HG03025 (cell line): ENCODE data around the gene PGBD1.

Experiments used
- ATAC-seq: cut with Tn5 transposase; IDR thresholded peaks from one replicate; pipeline ENCODE4 v1.9.1; 2021; ENCODE audit warnings: mild to moderate bottlenecking, moderate library complexity; ENCODE audit not compliant: unreplicated experiment, low FRiP score

Gene PGBD1

DNA sequence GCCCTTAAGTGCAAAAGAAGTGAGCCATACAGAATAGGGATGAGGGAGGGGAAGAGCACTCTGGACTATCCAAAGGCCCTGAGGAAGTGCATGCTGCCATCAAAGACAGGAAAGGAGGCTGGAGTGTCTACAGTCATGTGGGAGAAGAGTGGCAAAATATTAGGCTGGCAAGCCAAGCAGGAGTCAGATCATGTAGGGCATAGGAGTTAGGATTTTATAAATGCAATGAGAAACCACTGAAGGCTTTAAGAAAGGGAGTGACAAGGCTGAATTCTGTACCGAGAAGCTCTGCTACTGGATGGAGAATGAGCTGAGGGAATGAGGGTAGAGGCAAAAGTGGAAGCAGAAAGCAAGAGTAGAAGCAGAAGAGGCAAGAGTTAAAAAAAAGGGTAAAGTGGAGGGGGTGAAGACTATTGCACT is 52.2 kb downstream of the PGBD1 start:
- ATAC-seq = no peak

DNA sequence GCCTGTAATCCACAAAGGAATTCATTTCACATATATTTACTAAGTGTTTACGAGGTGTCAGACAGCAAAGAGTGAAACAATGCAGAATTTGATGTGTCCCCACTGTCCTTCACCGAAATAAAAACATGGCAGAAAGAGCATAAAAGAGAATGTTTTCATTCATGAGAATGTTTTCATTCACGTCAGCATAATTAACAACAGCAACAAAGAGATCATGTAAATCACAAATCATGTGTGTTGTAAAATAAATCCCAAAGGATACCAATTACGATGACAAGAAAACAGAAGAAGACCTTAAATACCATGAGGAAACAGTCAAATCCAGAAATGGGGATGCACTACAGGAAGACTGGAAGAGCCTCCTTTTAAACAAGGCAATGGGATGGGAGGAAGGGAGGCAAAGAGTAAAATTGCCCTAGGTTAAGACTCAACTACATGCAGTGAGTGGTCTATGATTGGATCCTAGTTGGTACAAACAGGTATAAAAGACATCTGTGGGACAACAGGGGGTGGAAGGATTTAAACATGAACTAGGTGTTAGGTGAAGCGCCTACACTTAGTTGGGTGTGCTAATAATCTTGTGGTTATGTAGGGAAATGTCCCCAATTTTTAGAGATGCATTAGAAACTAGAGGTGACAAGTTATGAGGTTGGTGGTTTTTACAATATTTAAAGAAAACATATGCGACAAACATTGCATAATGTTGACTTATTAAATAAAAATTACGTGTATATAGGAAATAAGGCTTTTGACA is 53.1 kb downstream of the PGBD1 start:
- no peak for ATAC-seq

DNA sequence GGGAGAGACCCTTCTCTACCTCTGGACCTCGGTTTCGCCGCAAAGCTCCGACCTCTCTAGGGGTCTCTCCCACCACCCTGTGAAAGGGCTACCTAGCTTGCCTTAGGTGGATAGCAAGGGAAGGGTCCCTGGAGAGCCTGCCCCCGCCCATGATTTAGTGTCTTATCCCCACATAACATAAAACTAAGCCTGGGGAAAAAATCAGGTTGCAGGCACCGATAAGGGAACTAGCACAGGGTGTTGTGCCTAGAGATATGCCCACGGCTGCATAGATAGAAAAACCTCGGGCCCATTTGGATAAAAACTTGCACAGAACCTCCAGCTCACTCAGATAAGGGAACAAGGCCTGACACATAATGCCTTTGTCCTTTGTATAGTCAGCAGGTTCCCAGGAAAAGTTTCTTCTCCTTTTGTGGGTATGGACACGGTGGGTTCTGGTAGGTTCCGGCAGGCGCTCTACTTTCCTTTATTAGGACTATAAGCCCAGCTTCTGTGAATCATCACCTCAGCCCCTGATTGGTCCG is 53.7 kb downstream of the PGBD1 start:
- ATAC-seq = no peak

DNA sequence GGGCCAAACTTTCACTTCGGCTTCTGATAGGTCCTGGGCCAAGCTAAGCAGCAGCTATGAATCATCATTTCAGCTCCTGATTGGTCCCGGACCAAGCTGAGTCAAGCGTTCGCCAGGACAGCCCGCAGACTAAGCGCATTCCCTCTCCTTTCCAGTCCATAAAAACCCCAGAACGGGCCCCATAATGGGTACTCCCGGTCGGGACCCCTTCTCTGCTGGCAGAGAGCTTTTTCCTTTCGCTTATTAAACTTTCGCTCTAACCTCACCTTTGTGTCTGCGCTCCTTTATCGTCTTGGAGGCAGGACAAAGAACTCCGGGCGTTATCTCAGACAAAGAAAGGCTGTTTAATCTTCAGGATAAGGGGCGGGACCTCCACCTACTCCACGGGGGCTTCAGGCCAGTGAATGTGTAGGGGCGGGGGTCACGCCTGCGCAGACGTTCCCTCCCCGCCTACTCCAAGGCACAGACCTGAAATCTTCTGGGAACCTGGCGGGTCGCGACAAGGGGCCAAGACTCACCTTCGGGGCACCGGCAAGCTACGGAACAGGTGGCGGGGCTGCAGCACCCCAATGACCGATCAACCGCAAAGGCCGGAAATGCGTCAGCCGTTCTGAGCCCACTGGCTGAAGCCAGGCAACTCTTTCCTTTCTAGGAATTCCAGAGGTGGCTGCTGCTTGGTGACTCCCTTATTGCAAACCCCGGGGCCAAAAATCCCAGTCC is 54.4 kb downstream of the PGBD1 start, which contains the start of gene ZSCAN31:
TSS of gene ZSCAN31 (minus strand) at position 585 of the 720 bp plus-strand sequence. CDS start 6,465 bp downstream, outside the sequence.
- ATAC-seq = peak; percentile 95

DNA sequence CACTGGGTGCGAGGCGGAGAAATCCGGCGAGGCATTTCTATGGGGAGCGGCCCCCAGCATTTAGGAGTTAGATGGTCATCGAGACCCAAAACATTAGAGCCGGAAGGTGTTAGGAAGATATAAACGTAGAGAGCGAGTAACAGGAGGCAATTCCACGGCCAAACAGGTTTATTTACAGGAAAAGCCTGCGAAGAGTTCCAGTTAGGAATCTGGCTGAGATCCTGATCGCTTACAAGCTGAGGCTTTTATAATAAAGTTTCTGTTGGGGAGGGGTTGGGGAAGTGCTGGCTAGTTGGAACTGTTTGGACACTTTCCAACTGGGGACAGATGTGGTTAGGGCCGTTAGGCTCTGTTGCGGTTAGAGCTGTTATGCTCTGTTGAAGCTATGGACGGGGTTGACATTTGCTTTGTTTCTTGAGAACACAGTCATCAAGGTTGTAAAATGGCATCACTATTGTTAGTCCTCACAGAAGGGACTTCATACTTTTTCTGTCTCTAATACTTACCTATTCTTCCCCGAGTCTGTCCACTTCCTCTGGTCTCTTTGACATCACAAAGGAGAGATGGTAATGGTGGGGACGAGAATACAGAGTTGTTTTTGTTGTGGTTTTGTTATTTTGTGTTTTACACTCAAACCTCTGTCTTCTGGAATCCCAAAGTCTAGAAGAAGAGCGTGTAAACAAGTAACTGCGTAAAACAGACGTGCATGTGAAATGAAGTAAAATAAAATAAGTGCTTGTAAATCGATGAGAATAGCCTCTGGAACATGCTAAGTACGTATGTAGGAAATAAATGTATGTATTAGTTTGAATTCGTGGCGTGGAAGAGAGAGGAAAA is 55.1 kb downstream of the PGBD1 start:
- ATAC-seq = peak; percentile 13

DNA sequence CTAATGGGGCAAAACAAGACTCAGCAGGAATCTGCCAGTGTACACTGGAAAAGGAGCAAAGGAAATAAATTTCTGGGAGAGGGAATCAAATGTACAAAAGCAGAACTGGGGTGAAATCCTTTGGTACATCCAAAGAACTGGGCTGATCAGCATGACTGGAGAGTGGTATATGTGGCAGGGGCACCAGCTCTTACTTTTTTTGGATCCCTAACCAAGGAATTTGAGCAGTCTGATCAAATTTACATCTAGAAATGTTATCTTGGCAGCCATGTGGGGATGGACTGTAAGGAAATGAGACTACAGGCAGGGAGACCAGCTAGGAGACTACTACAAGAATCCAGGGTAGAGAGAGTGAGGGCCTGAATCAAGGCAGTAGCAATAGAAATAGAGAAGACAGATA is 55.7 kb downstream of the PGBD1 start:
- ATAC-seq = no peak

DNA sequence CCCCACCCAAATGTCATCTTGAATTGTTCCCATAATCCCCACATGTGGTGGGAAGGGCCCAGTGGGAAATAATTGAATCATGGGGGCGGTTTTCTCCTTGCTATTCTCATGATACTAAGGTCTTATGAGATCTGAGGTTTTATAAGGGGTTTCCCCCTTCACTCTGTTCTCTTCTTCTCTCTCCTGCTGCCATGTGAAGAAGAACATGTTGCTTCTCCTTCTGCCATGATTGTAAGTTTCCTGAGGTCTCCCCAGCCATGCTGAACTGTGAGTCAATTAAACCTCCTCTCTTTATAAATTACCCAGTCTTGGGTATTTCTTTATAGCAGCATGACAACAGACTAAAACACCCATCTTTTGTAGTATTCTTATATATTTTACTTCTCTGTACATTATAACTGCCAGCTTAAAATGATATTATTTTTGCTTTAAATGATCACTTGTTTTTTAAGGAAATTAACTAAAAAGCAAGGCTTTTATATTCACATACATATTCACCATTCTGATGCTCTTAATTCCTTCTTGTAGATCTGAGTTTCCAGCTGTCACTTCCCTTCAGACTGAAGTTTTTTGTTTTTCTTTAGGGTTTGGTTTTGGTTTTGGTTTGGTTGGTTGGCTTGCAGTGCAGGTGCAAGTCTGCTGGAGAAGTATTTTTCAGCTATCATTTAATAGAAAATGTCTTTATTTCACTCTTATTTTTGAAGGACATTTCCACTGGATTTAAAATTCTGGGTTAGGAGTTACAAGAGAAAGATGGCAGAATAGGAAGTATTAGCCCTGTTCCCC is 59.1 kb downstream of the PGBD1 start:
- no peak for ATAC-seq

DNA sequence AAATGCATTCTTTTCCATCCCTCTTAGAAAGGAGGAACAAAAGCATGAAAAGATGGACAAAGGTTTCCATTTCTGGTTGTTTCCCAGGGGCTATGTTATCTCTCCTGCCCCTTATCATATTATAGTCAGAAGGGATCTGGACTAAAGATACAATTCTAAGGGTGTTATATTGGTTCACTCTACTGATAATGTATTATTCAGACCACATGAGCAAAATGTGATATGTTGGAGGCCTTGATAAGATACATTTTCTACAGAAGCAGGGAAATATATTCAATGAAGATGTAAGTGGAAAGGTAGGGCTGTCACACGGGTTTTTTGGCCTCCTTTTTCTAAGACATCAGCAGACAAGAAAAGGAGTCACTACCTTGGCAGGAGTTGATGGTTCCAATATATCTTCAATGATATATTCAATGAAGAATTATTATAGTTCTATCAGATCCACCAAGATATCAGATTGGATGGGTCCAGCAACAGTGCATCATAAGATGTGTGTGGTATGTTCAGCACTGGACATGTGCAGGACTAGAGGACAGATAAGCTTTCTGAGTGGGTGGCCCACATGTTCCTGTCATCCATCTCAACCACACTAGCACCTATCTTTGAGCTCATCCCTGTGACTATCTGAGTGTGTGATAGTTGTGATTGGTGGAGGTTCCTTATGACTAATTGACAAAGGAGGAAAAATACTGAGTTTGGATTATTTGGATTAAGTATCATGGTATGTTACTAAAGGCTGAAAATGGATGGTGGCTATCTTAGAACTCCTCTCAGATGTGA is 62.7 kb downstream of the PGBD1 start:
- no peak for ATAC-seq

DNA sequence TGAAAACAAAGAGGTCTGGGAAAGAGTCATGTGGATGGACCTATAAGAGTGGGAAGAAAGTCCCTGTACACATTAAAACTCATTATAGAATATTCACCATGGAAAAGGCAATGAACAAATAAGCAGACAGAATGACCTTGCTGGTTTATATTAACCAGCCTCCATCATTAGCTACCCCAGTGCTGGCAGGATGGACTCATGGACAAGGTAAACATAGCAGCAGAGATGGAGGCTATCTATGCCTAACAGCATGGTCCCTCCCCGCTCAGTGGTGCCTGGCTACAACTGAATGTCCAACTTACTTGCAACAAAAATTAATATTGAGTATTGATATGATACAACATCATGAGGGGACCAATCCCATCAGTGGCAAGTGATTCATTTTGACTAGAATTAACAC is 63.8 kb downstream of the PGBD1 start:
- ATAC-seq = no peak

DNA sequence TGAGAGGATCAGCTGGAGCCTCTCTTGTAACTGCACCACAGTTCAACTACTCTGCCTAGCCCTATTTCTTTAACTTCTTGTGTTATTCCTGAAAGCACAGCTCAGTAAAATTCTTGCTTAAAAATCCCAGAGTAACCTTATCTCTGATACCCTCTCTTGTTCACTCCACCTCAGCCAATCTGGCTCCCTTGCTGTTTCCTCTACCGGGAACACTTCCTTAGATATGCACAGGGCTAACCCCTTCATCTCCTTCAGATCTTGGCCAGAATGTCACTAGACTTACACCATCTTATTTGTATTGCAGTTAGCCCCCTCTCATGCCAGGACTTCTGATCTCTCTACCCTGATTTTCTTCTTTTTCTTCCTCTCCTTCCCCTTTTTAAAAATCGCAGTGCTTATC is 65.7 kb downstream of the PGBD1 start:
- no peak for ATAC-seq

DNA sequence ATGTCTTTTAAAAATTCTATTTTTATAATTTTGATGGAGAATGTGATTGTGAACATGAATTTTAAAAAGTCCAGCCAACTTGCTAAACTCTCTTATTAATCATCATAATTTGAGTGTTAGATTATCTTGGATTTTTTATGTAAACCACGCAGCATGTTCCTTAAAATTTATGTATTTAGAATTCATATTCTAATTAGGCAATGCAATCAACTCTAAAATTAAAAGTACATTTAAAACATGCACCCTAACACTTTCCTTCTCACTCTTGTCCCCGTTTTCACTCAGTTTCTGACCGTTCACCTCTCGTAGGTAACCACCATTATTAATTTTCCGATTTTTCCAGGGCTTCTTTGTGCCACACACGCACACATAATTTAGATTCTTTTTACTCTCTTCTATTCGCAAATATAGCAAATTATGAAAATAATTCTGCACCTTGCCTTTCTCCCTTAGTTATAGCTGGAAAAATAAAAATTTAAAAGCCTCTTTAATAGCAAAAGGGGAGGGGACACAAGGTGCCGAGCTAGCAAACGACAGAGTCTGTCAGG is 68.0 kb downstream of the PGBD1 start:
- ATAC-seq = no peak

DNA sequence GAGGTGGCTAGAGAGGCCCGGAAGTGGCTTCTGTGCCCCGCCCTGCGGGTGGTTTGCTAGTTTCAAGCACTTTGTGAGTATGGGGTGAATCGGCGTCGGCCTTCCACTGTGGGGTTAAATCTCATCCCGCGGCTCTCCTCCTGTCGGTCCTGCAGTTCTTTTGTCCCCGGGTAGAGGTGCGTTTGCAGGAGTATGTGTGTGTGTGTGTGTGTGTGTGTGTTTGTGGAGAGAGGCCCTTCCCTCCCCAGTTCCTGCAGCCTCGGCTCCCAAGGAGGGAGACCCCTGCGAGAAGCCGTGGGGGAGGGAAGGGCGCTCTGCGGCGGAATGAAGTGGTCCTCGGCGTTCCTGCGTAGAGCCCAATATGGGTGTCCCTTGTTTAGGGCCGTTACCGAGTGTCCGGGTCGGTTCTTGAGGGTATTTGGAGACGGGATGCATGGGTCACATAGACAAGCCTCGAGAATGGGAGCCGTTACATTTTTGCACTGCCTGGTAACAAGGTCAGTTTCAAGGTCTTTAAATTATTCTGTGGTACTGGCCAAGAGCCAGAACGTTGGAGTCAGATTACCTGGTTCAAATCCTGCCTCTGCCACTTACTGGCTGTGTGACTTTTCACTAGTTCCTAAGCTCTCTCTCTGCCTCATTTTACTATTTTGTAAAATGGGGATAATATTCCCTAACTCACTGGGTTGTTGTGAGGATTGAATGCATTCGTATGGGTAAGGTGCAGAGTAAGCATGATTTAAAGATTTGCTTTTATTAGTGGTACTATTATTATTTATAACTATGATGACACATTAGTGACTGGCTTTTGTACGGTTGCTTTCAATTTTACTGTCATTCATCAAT is 68.7 kb downstream of the PGBD1 start, which contains the start of gene ZKSCAN3:
TSS of gene ZKSCAN3 (plus strand) at position 56 of the 846 bp plus-strand sequence. CDS start 9,640 bp downstream, outside the sequence.
- peak; percentile 79 for ATAC-seq

DNA sequence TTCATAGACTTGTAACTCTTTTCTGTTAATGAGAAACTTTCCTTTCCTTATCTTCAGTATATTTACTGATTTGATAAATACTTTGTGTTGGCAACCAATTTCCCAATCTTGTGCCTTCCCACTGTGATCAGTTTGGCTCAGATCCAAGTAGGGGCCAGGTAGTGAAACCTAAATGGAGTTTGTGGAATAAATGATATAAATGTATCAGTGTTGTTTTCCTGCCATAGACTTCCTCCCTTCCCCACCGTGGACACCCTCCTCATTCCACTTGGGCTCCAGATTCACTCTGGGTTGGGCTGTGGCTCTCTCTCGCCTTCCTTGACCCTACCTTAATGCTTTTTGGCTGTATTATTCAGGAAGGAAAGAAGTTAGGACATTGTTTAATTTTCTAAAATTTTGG is 69.7 kb downstream of the PGBD1 start:
- ATAC-seq = no peak

DNA sequence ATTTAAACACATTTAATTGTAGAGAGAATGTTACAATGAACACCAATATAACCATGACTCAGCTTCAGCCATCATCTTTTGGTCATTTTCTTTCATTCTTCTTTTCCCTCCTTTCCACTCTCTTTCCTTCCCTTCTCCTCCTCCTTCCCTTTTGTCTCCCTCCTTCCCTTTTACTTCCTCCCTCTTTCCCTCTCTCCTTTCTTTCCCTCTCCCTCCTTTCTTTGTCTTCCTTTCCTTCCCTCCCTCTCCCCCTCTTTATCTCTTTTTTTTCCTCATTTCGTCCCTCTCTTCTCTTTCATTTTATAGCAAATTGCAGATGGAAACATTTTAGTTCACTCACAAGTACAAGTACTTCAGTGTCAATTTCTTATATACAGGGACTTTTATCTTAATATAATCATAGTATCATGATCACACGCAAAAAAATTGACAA is 70.1 kb downstream of the PGBD1 start:
- ATAC-seq = no peak
